GM12872 (cell line): ENCODE data around the gene KDM4C.

ENCODE experiments used
- TF ChIP-seq, protein P1 (sequence below): IDR thresholded peaks from 3 replicates; pipeline ENCODE4 v1.5.1; 2011; ENCODE audit warnings: low read depth, mild to moderate bottlenecking, low read length, moderate library complexity; ENCODE audit not compliant: insufficient read depth

The KDM4C gene

DNA sequence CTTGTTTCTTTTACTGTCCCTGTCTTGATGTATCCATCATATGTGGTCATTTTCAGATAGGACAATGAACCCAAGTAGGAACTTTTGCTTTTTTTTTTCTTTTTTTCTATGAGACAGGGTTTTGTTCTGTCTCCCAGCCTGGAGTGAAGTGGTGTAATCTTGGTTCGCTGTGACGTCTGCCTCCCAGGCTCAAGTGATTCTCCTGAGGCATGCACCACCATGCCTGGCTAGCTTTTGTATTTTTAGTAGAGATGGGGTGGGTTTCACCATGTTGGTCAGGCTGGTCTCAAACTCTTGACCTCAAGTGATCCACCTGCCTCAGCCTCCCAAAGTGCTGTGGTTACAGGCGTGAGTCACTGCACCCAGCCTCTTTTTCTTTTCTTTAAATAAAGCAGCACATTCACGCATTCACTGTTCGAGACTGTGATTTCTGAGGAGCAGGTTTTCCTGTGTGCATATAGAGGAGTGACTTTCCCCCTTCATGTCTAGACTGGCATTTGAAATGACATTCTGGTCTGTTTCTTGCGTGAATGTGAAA lies 448.5 kb downstream of the KDM4C start:
- TF ChIP-seq, protein P1, sequence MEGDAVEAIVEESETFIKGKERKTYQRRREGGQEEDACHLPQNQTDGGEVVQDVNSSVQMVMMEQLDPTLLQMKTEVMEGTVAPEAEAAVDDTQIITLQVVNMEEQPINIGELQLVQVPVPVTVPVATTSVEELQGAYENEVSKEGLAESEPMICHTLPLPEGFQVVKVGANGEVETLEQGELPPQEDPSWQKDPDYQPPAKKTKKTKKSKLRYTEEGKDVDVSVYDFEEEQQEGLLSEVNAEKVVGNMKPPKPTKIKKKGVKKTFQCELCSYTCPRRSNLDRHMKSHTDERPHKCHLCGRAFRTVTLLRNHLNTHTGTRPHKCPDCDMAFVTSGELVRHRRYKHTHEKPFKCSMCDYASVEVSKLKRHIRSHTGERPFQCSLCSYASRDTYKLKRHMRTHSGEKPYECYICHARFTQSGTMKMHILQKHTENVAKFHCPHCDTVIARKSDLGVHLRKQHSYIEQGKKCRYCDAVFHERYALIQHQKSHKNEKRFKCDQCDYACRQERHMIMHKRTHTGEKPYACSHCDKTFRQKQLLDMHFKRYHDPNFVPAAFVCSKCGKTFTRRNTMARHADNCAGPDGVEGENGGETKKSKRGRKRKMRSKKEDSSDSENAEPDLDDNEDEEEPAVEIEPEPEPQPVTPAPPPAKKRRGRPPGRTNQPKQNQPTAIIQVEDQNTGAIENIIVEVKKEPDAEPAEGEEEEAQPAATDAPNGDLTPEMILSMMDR: no peak

DNA sequence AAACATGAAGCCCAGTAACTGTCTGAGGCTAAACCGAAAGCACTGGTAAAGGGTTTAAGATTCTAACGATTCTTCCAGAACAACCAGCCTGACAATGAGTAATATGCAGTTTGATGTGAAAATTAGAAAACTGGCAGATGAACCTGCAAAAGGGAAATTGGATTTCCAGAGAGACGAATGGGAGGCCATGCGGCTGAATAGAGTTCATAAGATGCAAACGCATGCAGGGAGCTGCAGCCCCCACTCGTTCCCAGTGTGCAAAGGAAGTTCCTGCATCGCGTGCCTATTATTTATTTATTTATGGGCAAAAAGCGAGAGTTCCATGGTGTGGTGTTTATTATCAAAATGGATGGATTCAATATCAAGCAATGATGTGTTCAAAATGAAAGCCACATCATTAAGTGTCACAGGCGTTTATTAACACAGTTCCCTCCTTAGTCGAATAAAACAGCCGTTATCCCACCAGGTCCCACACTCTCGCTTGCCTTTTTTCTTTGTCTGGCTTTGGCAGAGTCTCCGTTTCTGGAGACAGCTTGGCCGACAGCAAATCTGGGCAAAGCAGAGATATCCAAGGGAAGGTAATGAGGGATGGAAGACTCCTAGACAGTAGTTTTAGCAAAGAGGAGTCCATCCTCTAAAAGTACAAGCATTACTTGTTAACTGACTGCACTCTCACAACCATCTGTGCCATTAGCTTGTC lies 451.4 kb downstream of the KDM4C start:
- TF ChIP-seq, protein P1: no peak

GRCh38 chr9:7209990-7210389 lies 452.2 kb downstream of the KDM4C start:
- TF ChIP-seq, protein P1: no peak

DNA sequence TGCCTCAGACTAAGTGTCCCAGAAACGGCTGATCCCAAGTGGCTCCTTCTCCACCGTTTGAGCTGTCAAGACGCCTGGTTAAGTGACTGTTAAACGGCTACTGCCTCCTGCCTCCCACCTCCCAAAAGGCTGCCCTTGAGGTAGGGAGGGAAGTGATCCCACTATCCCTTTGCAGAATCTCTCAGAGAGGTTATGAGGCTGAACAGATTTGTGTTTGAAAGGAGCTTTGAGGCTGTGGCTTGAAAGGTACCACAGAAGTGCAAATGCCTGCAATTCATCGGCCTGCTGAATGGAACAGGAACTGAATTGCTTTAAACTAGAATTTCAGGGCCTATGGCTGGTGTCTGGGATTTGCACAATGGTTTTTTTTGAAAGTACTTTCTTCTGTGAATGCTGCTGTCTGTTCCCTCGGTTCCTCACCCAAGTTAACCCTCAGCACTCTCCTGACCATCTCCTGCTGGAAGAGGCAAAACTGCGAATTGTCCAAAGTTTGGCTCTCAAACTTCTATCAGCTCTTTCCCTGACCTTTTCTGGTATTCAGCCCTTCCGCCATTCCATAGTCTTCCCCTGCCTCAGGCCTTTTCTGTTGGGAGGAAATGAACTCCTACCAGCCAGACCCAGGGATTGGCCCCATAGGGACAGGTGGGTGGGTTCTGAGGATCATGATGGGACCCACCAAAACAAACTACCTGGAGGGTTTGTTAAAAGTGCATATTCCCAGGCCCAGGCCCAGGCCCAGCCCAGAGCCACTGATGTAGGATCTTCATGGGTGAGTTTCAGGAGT lies 453.3 kb downstream of the KDM4C start:
- TF ChIP-seq, protein P1: no peak

DNA sequence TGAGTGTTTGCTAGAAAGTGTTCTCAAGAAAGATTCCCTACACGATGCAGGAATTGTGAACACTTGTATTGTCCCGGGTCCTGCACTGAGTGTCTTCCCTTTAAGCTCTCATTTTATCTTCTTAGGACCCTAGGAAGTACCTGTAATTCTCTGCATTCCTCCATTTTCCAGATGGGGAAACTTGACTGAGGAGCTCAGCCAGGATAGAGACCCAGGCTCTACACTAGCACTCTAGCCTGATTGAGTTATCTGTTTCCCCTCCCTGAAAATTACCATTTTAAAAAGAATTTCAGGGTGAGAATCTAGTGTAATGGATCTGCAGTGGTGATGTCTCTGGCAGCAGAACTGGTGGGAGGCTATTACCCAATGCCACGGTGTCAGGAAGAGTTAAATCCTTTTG lies 453.9 kb downstream of the KDM4C start:
- TF ChIP-seq, protein P1: no peak

DNA sequence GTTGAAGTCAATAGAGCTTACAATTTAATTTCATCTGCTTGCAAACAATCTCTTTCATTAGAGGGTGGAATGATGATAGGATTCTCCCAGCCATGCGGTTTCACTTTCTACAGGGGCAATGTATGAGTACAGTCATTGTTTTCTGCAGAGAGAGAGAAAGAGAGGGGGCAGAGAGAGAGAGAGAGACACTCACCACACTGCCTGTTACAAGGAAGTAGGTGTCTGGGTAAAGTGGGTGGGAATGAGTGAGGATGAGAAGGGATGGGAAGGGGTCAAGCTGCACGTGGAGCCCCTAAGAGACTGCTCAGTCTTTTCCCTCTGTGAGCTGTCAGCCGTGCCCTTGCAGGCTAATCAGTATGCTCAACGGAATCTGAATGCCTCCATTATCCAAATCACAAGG lies 454.3 kb downstream of the KDM4C start:
- TF ChIP-seq, protein P1: no peak

GRCh38 chr9:7216004-7216841 lies 458.4 kb downstream of the KDM4C start:
- TF ChIP-seq, protein P1: no peak
